HEK293 (cell line): ENCODE results near the gene SYNE3.

Experiments used
- CTCF ChIA-PET: fragments of 350-600 bp; formaldehyde crosslinking; extraction: SDS; loops from one replicate; lab custom pipeline; 2021; ENCODE audit warnings: antibody characterized with exemption; lab: Yijun Ruan, JAX
- POLR2A ChIA-PET: fragments of 300-600 bp; formaldehyde crosslinking; extraction: SDS; loops from one replicate; lab custom pipeline; 2020; ENCODE audit warnings: antibody characterized with exemption, inconsistent platforms; lab: Yijun Ruan, JAX
- H3K27ac ChIP-seq: fragments of 200-500 bp; sonication (Bioruptor generic); 2 replicates; pipeline ENCODE4 v1.5.1; 2014; ENCODE audit warnings: low read depth, low read length, control low read depth, inconsistent platforms; ENCODE audit errors: extremely low read depth
- H3K36me3 ChIP-seq, 2 experiments: fragments of 200-500 bp in 1 of 2; sonication (Bioruptor generic) in 1 of 2; 1 replicate in 1 of 2; 2 replicates in 1 of 2; pipeline ENCODE4 v1.5.1; 2014 to 2017; ENCODE audit warnings: inconsistent platforms in 2 of 2, low read length in 2 of 2; ENCODE audit not compliant: control insufficient read depth in 2 of 2, insufficient read depth in 1 of 2
- H3K4me1 ChIP-seq: fragments of 200-500 bp; sonication (Bioruptor generic); 2 replicates; pipeline ENCODE4 v1.5.1; 2014; ENCODE audit warnings: mild to moderate bottlenecking, low read length, inconsistent platforms; ENCODE audit not compliant: control insufficient read depth, insufficient read depth
- H3K4me3 ChIP-seq: 2 replicates; pipeline ENCODE4 v1.5.1; 2011; ENCODE audit warnings: low read depth, mild to moderate bottlenecking, control low read depth, low read length, moderate library complexity
- H3K9me3 ChIP-seq: fragments of 200-500 bp; sonication (Bioruptor generic); 2 replicates; pipeline ENCODE4 v1.5.1; 2014; ENCODE audit warnings: low read depth, low read length, inconsistent platforms; ENCODE audit not compliant: control insufficient read depth, insufficient read depth
- AEBP2 ChIP-seq: fragments of 450-650 bp; formaldehyde crosslinking; IDR thresholded peaks from 2 replicates; pipeline ENCODE4 v1.5.1; 2016; ENCODE audit warnings: missing biosample characterization, missing genetic modification characterization, borderline replicate concordance
- ELK4 ChIP-seq: IDR thresholded peaks from 2 replicates; pipeline ENCODE4 v1.6.1; 2011; ENCODE audit warnings: mild to moderate bottlenecking, low read depth, low read length, borderline replicate concordance
- GLI4 ChIP-seq: fragments of 450-650 bp; formaldehyde crosslinking; IDR thresholded peaks from 2 replicates; pipeline ENCODE4 v1.5.1; 2016; ENCODE audit warnings: missing biosample characterization, missing genetic modification characterization
- HIC1 ChIP-seq: fragments of 450-650 bp; formaldehyde crosslinking; IDR thresholded peaks from 2 replicates; pipeline ENCODE4 v1.5.1; 2016; ENCODE audit warnings: missing biosample characterization, missing genetic modification characterization
- HOXD13 ChIP-seq: sonication (generic); formaldehyde crosslinking; IDR thresholded peaks from 2 replicates; pipeline ENCODE4 v1.8.0; 2022; ENCODE audit warnings: missing genetic modification reagents, borderline replicate concordance
- KLF8 ChIP-seq: fragments of 450-650 bp; formaldehyde crosslinking; IDR thresholded peaks from 2 replicates; pipeline ENCODE4 v1.5.1; 2016; ENCODE audit warnings: missing biosample characterization, missing genetic modification characterization
- MZF1 ChIP-seq: fragments of 450-650 bp; formaldehyde crosslinking; IDR thresholded peaks from 2 replicates; pipeline ENCODE4 v1.5.1; 2017; ENCODE audit warnings: missing biosample characterization, missing genetic modification characterization, borderline replicate concordance
- PBX3 ChIP-seq: sonication (generic); formaldehyde crosslinking; IDR thresholded peaks from 2 replicates; pipeline ENCODE4 v1.8.1; 2022; ENCODE audit warnings: mild to moderate bottlenecking, moderate library complexity, missing genetic modification reagents
- SCRT2 ChIP-seq: fragments of 450-650 bp; formaldehyde crosslinking; IDR thresholded peaks from 2 replicates; pipeline ENCODE4 v1.5.1; 2016; ENCODE audit warnings: missing biosample characterization, missing genetic modification characterization
- ZNF146 ChIP-seq: fragments of 450-650 bp; formaldehyde crosslinking; IDR thresholded peaks from 2 replicates; pipeline ENCODE4 v1.5.1; 2016; ENCODE audit warnings: missing biosample characterization, missing genetic modification characterization
- ZNF23 ChIP-seq: fragments of 450-650 bp; formaldehyde crosslinking; IDR thresholded peaks from 2 replicates; pipeline ENCODE4 v1.5.1; 2016; ENCODE audit warnings: missing biosample characterization, missing genetic modification characterization, borderline replicate concordance
- ZNF292 ChIP-seq: fragments of 450-650 bp; formaldehyde crosslinking; IDR thresholded peaks from 2 replicates; pipeline ENCODE4 v1.5.1; 2016; ENCODE audit warnings: low read depth, missing biosample characterization, missing genetic modification characterization, borderline replicate concordance
- ZNF324 ChIP-seq: fragments of 450-650 bp; formaldehyde crosslinking; IDR thresholded peaks from 2 replicates; pipeline ENCODE4 v1.5.1; 2016; ENCODE audit warnings: missing biosample characterization, missing genetic modification characterization
- ZNF423 ChIP-seq: fragments of 450-650 bp; formaldehyde crosslinking; IDR thresholded peaks from 2 replicates; pipeline ENCODE4 v1.5.1; 2016; ENCODE audit warnings: missing biosample characterization, missing genetic modification characterization
- ZNF473 ChIP-seq: fragments of 450-650 bp; formaldehyde crosslinking; IDR thresholded peaks from 2 replicates; pipeline ENCODE4 v1.5.1; 2017; ENCODE audit warnings: missing biosample characterization, missing genetic modification characterization
- ZNF48 ChIP-seq: fragments of 450-650 bp; formaldehyde crosslinking; IDR thresholded peaks from 2 replicates; pipeline ENCODE4 v1.5.1; 2016; ENCODE audit warnings: missing biosample characterization, missing genetic modification characterization
- ZNF514 ChIP-seq: fragments of 450-650 bp; formaldehyde crosslinking; IDR thresholded peaks from 2 replicates; pipeline ENCODE4 v1.5.1; 2016; ENCODE audit warnings: missing biosample characterization, missing genetic modification characterization
- ZNF555 ChIP-seq: fragments of 450-650 bp; formaldehyde crosslinking; conservative IDR thresholded peaks from 2 replicates; pipeline ENCODE4 v1.5.1; 2017; ENCODE audit warnings: missing biosample characterization, mild to moderate bottlenecking, missing genetic modification characterization, inconsistent platforms
- ZNF580 ChIP-seq: fragments of 450-650 bp; formaldehyde crosslinking; IDR thresholded peaks from 2 replicates; pipeline ENCODE4 v1.5.1; 2016; ENCODE audit warnings: missing biosample characterization, missing genetic modification characterization
- ZNF639 ChIP-seq: fragments of 450-650 bp; formaldehyde crosslinking; IDR thresholded peaks from 2 replicates; pipeline ENCODE4 v1.5.1; 2016; ENCODE audit warnings: missing biosample characterization, missing genetic modification characterization
- ZNF654 ChIP-seq: fragments of 450-650 bp; formaldehyde crosslinking; IDR thresholded peaks from 2 replicates; pipeline ENCODE4 v1.5.1; 2016; ENCODE audit warnings: low read depth, missing biosample characterization, missing genetic modification characterization
- ZNF707 ChIP-seq: fragments of 450-650 bp; formaldehyde crosslinking; IDR thresholded peaks from 2 replicates; pipeline ENCODE4 v1.5.1; 2016; ENCODE audit warnings: missing biosample characterization, missing genetic modification characterization
- ZNF785 ChIP-seq: fragments of 450-650 bp; formaldehyde crosslinking; IDR thresholded peaks from 2 replicates; pipeline ENCODE4 v1.5.1; 2016; ENCODE audit warnings: missing biosample characterization, missing genetic modification characterization
- ZSCAN18 ChIP-seq: fragments of 450-650 bp; formaldehyde crosslinking; IDR thresholded peaks from 2 replicates; pipeline ENCODE4 v1.5.1; 2016; ENCODE audit warnings: missing biosample characterization, missing genetic modification characterization
- ZXDB ChIP-seq: fragments of 450-650 bp; formaldehyde crosslinking; IDR thresholded peaks from 2 replicates; pipeline ENCODE4 v1.5.1; 2016; ENCODE audit warnings: missing biosample characterization, missing genetic modification characterization

The SYNE3 gene

GRCh38 chr14:95484296-95484695, 32.2 kb downstream of the SYNE3 start:
- no peaks in the 10 kb centered on the region for H3K36me3 ChIP-seq
- TF ChIP-seq GLI4 (tag by site-specific recombination) (no peak), ZNF555 (no peak), SCRT2 (no peak), ZNF292 (tag by site-specific recombination) (no peak), AEBP2 (no peak), ZNF707 (tag by site-specific recombination) (no peak), ZNF423 (no peak), PBX3 (CRISPR knock-in tag) (no peak), HOXD13 (CRISPR knock-in tag) (no peak), ZNF324 (tag by site-specific recombination) (no peak), ZNF785 (tag by site-specific recombination) (no peak), ZXDB (tag by site-specific recombination) (no peak), HIC1 (tag by site-specific recombination) (no peak), MZF1 (tag by site-specific recombination) (no peak)
- H3K4me1 ChIP-seq = peaks cover 3% of the 10 kb centered on the region; the same call in 1 of the 2 replicates
- CTCF ChIA-PET = interaction anchor here (1.0 to 1.7 kb wide), 2 partner anchors 32 to 42 kb away, joined by 3 to 6 read pairs; no protein-coding TSS in a partner anchor
- POLR2A ChIA-PET = interaction anchor here (0.7 kb wide), 1 partner anchor 879 kb away, joined by 4 read pairs; the partner anchor contains the start of genes ATG2B and GSKIP
- no peaks in the 10 kb centered on the region for H3K9me3 ChIP-seq
- no peak overlapping the region for H3K27ac ChIP-seq
- no peak overlapping the region for H3K4me3 ChIP-seq

- Histone ChIP-seq H3K9me3 (no peaks in the 10 kb centered on the region), H3K4me1 (peaks cover 3% of the 10 kb centered on the region; the same call in 1 of the 2 replicates), H3K36me3 (no peaks in the 10 kb centered on the region), H3K27ac (no peak overlapping the region), H3K4me3 (no peak overlapping the region)
- ChIA-PET CTCF (interaction anchor here (0.5 to 1.7 kb wide), 4 partner anchors 31 to 453 kb away, joined by 3 to 10 read pairs (median 4); no protein-coding TSS in a partner anchor), POLR2A (interaction anchor here (0.7 kb wide), 1 partner anchor 880 kb away, joined by 4 read pairs; the partner anchor contains the start of genes ATG2B and GSKIP)
- TF ChIP-seq ZNF146 (tag by site-specific recombination) (no peak), ZNF514 (tag by site-specific recombination) (no peak), ELK4 (no peak), ZNF473 (tag by site-specific recombination) (no peak), ZNF48 (tag by site-specific recombination) (no peak), ZSCAN18 (tag by site-specific recombination) (no peak), ZNF654 (tag by site-specific recombination) (no peak), ZNF23 (tag by site-specific recombination) (no peak), ZNF639 (tag by site-specific recombination) (no peak; the same call in 1 of the 2 replicates), ZNF580 (tag by site-specific recombination) (no peak), KLF8 (peak; percentile 49; the same call in 1 of the 2 replicates)
Measured at GRCh38 chr14:95483309-95484165, 32.9 kb downstream of the SYNE3 start.
